Heart left ventricle (tissue), 13 donors: ENCODE results near the gene FYTTD1.

Source experiments
- POLR2A ChIP-seq, 2 donors: fragments of 450-650 bp; IDR thresholded peaks; one replicate each; pipeline ENCODE4 v1.6.1; 2017; ENCODE audit warnings: antibody characterized with exemption in 2 of 2, mild to moderate bottlenecking in 2 of 2, moderate library complexity in 2 of 2
- TF ChIP-seq, protein P1 (sequence below), 12 donors: fragments of 200-600 bp; sonication (generic) in 4 of 12; IDR thresholded peaks; one replicate each; pipeline versions ENCODE4 v1.5.0 to v1.8.0; 2018 to 2022; ENCODE audit warnings: antibody characterized with exemption in 12 of 12, mild to moderate bottlenecking in 5 of 12
- donor health status: ischemic (EF 13 %, LVEDD 7.1; RV severe dilation, severe dysfunction).
- donor health status: DM: no; HTN: yes; CAD: no.
- donor health status: DM: no; HTN: no; CAD: no.
- donor health status: ischemic (EF 25% LVEDD 6.9; RV normal size, moderate dysfunction).
- donor health status: ischemic (EF 25% LVEDD 5.7; RV mildly dilated, moderate dysfunction).
- donor health status: ischemic (EF 35%, LVEDD 5.7; RV mildly dilated, moderate dysfunction).
- donor health status: nonischemic (EF 11% LVEDD 7.7; RV severe dilation, severe dysfunction).
- donor health status: DM: yes; HTN: yes; CAD: no.
- donor health status: PGD.
- donor health status: ischemic (EF 29% LVEDD 5.4; RV normal size, mild dysfunction).
- donor health status: nonischemic (EF 23%, LVEDD 6.1; RV moderate dilation, normal function).

DNA sequence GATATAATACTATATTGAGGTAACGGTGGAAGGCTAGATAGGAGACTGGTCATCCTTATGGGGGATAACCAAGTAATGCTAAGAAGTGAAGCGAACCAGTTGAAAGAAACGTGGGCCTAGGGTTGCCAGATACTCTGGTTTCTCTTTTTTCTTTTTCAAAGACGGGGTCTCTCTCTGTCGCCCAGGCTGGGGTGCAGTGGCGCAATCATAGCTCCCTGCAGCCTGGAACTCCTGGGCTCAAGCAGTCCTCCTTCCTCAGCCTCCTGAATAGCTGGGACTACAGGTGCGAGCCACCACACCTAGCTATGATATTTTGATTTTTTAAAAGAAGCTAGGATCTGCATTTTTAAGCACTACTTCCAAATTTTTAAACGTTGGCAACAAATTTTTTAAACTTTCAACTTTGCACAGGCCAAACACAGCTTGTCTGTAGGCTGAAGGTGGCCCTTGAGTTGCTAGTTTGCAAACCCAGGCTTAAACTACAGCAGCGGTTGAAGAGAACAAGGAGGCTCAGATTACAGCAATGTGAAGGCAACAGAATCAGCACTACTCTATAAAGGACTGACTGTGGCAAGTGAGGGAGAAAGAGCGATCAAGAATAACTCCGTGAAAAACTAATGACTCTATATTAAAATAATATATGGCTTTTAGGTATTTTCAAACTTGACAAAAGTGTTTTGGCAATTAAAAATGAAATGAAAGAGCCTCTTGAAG is 11.8 kb upstream of the FYTTD1 start:
- TF ChIP-seq, protein P1, sequence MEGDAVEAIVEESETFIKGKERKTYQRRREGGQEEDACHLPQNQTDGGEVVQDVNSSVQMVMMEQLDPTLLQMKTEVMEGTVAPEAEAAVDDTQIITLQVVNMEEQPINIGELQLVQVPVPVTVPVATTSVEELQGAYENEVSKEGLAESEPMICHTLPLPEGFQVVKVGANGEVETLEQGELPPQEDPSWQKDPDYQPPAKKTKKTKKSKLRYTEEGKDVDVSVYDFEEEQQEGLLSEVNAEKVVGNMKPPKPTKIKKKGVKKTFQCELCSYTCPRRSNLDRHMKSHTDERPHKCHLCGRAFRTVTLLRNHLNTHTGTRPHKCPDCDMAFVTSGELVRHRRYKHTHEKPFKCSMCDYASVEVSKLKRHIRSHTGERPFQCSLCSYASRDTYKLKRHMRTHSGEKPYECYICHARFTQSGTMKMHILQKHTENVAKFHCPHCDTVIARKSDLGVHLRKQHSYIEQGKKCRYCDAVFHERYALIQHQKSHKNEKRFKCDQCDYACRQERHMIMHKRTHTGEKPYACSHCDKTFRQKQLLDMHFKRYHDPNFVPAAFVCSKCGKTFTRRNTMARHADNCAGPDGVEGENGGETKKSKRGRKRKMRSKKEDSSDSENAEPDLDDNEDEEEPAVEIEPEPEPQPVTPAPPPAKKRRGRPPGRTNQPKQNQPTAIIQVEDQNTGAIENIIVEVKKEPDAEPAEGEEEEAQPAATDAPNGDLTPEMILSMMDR (IDR thresholded peaks at IDR 0.05), result no peak
- no peak for TF ChIP-seq POLR2A (IDR thresholded peaks at IDR 0.05)
